Measurements from ENCODE around the gene ZNG1F.
"Not testable (repeated sequence)": the region's sequence is repeated elsewhere in the genome, so short reads cannot be mapped to it uniquely, and the experiment has no call there.

The ZNG1F gene

DNA sequence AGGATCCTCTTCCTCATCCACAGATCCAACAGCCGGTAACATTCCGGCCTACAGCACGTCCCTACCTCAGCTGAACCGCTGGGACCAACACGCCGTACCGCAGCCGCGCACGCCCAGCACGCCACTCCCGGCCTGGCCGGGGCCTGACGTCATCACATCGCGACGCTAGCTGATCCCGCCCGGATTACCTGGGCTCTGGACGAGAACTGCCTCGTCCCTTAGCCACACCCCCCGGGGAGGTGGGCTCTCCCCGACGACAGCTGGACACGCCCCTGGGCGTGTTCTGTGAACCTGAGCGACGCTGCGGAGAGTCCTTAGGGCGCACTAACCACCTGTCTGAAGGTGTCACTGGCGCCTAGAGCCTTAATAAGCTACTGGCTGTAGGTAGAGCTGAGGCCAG, at the start of gene ZNG1F:
TSS of gene ZNG1F (minus strand) at position 101 of the 400 bp plus-strand sequence. CDS start at position 42, 59 bp downstream.
- not testable (repeated sequence) for H3K9me3 ChIP-seq (ENCODE audit: control insufficient read depth, low read length); H3K27me3 ChIP-seq (replicated peaks; ENCODE audit: control insufficient read depth, insufficient read depth, low read length); H3K4me3 ChIP-seq (ENCODE audit: low read length); H3K9ac ChIP-seq (ENCODE audit: low read length); H3K36me3 ChIP-seq (ENCODE audit: control insufficient read depth, insufficient read depth, low read length, severe bottlenecking); DNase-seq (ENCODE audit: low read depth); H3K4me1 ChIP-seq (ENCODE audit: control insufficient read depth, insufficient read depth, low read length)

DNA sequence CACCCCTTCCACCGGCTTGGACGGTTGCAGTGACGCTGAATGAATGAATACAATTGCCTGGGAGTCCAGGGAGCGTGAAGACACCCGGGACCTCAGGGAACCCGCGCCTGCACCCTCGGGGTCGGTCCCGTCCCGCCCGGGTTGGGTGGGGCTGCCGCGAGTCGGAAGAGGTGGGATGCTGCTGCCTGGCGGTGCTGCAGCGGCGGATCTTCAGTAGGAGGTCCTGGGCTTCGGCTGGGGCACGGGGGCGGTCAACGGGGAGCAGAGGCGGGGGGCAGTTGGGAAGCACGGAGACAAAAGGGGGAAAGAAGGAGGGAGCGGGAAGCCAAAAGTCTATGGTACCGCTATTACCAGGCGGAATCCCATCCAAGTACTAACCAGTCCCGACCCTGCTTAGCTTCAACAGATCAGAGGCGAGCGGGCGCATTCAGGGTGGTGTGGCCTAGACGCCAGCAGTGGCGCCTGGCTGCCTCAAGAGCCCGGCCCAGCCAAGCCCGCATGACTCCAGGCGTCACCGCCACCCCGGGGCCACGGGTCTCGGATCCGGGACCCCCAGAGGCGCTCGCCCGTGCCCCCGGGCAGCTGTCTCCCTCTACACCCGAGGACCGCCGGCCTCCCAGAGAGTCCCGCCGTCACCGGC, 48.1 kb upstream of the ZNG1F start:
- H3K9me3 ChIP-seq (ENCODE audit: control insufficient read depth, low read length); H3K4me1 ChIP-seq (ENCODE audit: control insufficient read depth, insufficient read depth, low read length); H3K36me3 ChIP-seq (ENCODE audit: control insufficient read depth, insufficient read depth, low read length, severe bottlenecking); H3K9ac ChIP-seq (ENCODE audit: low read length); H3K27me3 ChIP-seq (replicated peaks; ENCODE audit: control insufficient read depth, insufficient read depth, low read length); H3K4me3 ChIP-seq (ENCODE audit: low read length): not testable (repeated sequence)
- peak; percentile 5 for DNase-seq (ENCODE audit: low read depth)

DNA sequence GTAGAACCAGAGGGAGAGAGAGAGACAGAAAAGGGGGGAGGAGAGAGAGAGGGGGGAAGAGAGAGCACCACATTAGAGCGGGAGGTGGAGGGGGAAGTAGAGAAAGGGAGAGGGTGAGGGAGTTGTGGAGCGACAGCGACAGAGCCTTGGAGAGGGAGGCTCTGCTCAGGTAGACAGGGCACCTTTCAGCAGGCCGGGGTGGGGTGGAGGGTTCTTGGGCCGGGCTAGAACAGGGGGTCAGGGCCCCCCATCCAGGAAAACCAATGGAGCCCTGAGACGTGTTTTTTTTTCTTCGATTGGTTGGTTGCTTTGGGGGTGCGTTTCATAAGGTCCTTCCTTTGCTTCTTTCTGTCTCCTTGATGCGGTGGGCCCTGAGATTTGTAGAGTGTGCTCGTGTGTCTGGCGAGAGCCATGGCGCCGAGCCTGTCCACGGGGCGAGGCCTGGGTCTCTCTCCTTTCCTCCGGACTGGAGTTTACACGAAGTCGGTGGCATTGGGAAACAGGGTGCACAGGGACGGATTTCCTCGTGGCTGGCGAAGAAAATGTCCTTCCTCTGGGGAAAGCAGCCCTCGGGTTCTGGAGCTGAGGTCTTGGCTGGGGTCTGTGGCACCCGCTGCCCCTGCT, 47.5 kb upstream of the ZNG1F start:
- not testable (repeated sequence) for H3K27me3 ChIP-seq (replicated peaks; ENCODE audit: control insufficient read depth, insufficient read depth, low read length); H3K9me3 ChIP-seq (ENCODE audit: control insufficient read depth, low read length); H3K4me3 ChIP-seq (ENCODE audit: low read length); H3K9ac ChIP-seq (ENCODE audit: low read length); H3K4me1 ChIP-seq (ENCODE audit: control insufficient read depth, insufficient read depth, low read length); DNase-seq (ENCODE audit: low read depth); H3K36me3 ChIP-seq (ENCODE audit: control insufficient read depth, insufficient read depth, low read length, severe bottlenecking)

DNA sequence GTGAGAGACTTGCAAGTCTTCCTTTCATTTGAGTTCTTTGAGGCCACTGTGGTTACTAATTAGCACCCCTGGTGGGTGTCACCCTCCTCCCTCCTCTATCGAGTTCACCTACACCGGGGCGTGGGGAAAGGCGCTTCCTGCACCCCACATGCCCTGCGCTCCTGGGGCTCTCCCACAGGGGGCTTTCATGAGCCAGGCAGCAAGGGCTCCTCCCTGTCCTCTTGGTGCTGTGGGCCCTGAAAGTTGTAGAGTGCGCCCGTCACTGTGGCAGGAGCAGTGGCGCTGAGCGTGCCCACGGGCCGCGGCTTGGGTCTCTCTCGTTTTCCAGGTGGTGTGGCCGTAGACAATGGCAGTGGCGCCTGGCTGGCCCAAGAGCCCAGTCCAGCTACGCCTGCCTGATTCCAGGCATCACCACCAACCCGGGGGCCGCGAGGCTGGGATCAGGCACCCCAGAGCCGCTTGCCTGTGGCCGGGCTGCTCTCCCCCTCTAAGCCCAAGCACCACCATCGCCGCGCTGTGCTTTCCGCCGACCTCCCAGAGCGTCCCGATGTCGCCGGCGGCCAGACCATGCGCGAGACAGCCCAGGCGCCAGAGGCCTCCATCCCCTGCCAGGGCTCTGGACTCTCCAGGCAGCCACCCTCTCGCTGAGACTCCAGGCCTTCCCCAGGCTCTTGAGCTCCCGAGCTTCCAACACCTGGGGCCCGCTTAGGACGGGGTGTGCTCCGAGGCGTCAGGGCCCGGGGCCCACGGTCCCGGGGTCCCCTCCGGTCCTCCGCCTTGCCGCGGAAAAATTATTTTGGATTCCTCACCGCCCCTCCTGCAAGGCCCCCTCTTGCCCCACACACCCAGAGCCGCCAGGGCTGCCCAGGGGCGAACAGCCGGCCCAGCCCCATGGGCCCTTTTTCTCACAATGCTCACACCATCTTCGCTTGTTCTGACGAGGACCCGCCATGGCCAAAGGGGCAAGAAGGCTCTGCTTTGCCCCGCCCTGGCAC, 46.0 kb upstream of the ZNG1F start:
- H3K4me3 ChIP-seq (ENCODE audit: low read length); H3K36me3 ChIP-seq (ENCODE audit: control insufficient read depth, insufficient read depth, low read length, severe bottlenecking); H3K9me3 ChIP-seq (ENCODE audit: control insufficient read depth, low read length); H3K9ac ChIP-seq (ENCODE audit: low read length); H3K4me1 ChIP-seq (ENCODE audit: control insufficient read depth, insufficient read depth, low read length); DNase-seq (ENCODE audit: low read depth); H3K27me3 ChIP-seq (replicated peaks; ENCODE audit: control insufficient read depth, insufficient read depth, low read length): not testable (repeated sequence)

DNA sequence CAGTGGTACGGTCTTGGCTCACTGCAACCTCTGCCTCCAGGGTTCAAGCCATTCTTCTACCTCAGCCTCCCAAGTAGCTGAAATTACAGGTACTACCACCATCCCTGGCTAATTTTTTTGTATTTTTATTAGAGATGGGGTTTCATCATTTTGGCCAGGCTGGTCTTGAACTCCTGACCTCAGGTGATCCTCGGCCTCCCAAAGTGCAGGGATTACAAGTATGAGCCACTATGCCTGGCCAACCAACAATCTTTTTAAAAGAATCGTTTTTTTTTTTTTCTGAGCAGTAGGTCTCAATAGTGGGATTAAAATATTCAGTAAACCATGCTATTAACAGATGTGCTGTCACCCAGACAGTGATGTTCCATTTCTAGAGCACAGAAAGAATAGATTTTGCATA, 45.1 kb upstream of the ZNG1F start:
- DNase-seq (ENCODE audit: low read depth); H3K9ac ChIP-seq (ENCODE audit: low read length); H3K27me3 ChIP-seq (replicated peaks; ENCODE audit: control insufficient read depth, insufficient read depth, low read length); H3K4me1 ChIP-seq (ENCODE audit: control insufficient read depth, insufficient read depth, low read length); H3K36me3 ChIP-seq (ENCODE audit: control insufficient read depth, insufficient read depth, low read length, severe bottlenecking); H3K9me3 ChIP-seq (ENCODE audit: control insufficient read depth, low read length); H3K4me3 ChIP-seq (ENCODE audit: low read length): not testable (repeated sequence)

DNA sequence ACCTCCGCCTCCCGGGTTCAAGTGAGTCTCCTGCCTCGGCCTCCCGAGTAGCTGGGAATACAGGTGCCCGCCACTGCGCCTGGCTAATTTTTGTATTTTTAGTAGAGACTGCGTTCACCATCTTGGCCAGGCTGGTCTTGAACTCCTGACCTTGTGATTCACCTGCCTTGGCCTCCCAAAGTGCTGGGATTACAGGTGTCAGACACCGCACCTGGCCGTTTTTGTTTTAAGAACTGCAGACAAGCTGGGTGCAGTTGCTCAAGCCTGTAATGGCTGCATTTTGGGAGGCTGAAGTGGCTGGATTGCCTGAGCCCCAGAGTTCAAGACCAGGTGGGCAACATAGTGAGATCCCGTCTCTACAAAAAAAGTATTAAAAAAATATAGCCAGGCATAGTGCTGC, 43.2 kb upstream of the ZNG1F start:
- not testable (repeated sequence) for H3K4me3 ChIP-seq (ENCODE audit: low read length); H3K27me3 ChIP-seq (replicated peaks; ENCODE audit: control insufficient read depth, insufficient read depth, low read length); H3K9ac ChIP-seq (ENCODE audit: low read length); H3K36me3 ChIP-seq (ENCODE audit: control insufficient read depth, insufficient read depth, low read length, severe bottlenecking); H3K4me1 ChIP-seq (ENCODE audit: control insufficient read depth, insufficient read depth, low read length); DNase-seq (ENCODE audit: low read depth); H3K9me3 ChIP-seq (ENCODE audit: control insufficient read depth, low read length)

DNA sequence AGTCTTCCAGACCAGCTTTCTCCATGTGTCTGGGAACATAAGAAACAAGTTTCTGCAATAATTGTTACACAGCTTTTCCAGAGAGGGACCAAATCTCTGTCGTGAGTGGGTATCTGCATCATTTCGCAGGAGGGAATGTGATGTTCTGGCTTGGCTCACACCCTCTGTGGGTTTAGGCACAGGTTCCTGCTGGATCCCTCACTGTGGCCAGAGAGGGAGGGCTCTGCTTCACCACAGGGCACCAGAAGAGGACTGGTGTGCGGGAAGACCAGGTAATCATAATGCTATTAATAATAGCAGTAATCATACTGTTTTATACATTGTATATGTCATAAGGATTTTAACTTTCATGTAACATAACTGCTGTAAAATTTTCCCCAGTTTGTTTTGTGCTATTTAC, 41.3 kb upstream of the ZNG1F start:
- not testable (repeated sequence) for H3K27me3 ChIP-seq (replicated peaks; ENCODE audit: control insufficient read depth, insufficient read depth, low read length); H3K9ac ChIP-seq (ENCODE audit: low read length); H3K36me3 ChIP-seq (ENCODE audit: control insufficient read depth, insufficient read depth, low read length, severe bottlenecking); H3K4me3 ChIP-seq (ENCODE audit: low read length); H3K9me3 ChIP-seq (ENCODE audit: control insufficient read depth, low read length); H3K4me1 ChIP-seq (ENCODE audit: control insufficient read depth, insufficient read depth, low read length)
- DNase-seq (ENCODE audit: low read depth) = peak; percentile 9

DNA sequence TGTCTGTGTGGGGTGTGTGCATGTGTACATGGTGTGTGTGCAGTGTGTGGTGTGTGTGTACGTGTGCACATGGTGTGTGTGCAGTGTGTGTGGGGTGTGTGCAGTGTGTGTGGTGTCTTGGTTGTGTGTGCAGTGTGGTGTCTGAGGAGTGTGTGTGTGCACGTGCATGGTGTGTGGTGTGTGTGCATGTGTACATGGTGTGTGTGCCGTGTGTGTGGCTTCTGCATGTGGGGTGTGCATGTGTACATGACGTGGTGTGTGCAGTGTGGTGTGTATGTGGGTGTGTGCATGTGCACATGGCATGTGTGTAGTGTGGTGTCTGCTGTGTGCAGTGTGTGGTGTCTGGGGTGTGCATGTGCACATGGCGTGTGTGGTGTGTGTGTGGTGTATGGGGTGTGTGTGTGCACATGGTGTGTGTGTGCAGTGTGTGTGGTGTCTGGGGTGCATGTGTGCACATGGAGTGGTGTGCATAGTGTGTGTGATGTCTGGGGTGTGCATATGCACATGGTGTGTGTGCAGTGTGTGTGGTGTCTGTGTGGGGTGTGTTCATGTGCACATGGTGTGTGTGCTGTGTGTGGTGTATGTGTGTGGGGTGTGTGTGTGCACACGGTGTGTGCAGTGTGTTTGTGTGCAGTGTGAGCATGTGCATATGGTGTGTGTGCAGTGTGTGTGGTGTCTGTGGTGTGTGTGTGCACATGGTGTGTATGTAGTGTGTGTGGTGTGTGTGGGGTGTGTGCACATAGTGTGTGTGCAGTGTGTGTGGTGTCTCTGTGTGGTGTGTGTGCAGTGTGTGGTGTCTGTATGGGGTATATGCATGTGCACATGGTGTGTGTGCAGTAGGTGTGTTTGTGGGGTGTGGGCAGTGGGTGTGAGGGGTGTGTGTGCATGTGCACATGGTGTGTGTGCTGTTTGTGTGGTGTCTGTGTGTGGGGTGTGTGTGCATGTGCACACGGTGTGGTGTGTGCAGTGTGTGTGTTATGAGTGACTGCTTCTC, 40.6 kb upstream of the ZNG1F start:
- no peaks in the 10 kb centered on the region for H3K9me3 ChIP-seq (ENCODE audit: control insufficient read depth, low read length)
- H3K4me1 ChIP-seq (ENCODE audit: control insufficient read depth, insufficient read depth, low read length) = no peaks in the 10 kb centered on the region
- DNase-seq (ENCODE audit: low read depth) = peak; percentile 4
- H3K9ac ChIP-seq (ENCODE audit: low read length) = no peak overlapping the region
- H3K4me3 ChIP-seq (ENCODE audit: low read length) = no peak overlapping the region
- no peaks in the 10 kb centered on the region for H3K36me3 ChIP-seq (ENCODE audit: control insufficient read depth, insufficient read depth, low read length, severe bottlenecking)
- no peaks in the 10 kb centered on the region for H3K27me3 ChIP-seq (replicated peaks; ENCODE audit: control insufficient read depth, insufficient read depth, low read length)

DNA sequence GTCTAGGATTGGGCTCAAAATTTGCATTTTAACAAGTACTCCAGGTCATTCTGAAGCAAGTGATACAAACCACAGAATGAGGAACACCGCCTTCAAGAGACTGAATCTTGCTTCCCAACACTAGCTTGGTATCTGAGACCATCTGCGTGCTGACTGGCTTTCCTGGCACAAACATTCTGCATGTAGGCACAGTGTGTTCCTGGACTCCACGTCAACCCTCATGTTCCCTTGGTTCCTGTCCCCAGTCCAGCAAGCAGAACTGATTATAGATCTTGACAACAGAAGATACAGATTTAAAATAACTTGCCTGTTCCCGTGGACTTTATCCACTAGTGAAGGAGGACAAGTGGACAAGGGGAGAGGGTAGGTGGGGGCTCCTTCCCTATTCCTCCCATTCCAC, 30.7 kb upstream of the ZNG1F start:
- H3K36me3 ChIP-seq (ENCODE audit: control insufficient read depth, insufficient read depth, low read length, severe bottlenecking); DNase-seq (ENCODE audit: low read depth); H3K9ac ChIP-seq (ENCODE audit: low read length); H3K27me3 ChIP-seq (replicated peaks; ENCODE audit: control insufficient read depth, insufficient read depth, low read length); H3K9me3 ChIP-seq (ENCODE audit: control insufficient read depth, low read length); H3K4me3 ChIP-seq (ENCODE audit: low read length); H3K4me1 ChIP-seq (ENCODE audit: control insufficient read depth, insufficient read depth, low read length): not testable (repeated sequence)

DNA sequence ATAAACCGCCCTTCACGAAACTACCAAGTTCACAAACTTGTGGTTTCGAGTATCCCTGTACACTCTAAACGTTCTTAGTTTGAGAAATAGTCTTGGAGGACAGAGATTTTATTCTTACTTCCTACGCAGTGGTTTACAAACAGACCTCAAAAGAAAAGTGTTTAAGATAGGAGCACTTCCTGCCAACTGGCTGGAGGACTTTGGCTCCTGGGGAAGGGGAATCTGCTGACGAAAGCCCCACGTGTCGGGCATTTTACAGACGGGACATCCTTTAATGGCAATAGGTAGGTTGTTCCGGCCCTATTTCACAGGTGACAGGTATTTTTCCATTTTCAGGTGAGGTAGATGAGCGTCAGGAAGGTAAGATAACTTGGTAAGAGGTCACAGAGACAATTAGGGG, 678 bp downstream of the ZNG1F start:
- not testable (repeated sequence) for H3K9ac ChIP-seq (ENCODE audit: low read length); H3K36me3 ChIP-seq (ENCODE audit: control insufficient read depth, insufficient read depth, low read length, severe bottlenecking)

More for the DNA sequence above, 678 bp downstream of the ZNG1F start:
- H3K27me3 ChIP-seq (replicated peaks; ENCODE audit: control insufficient read depth, insufficient read depth, low read length); H3K4me3 ChIP-seq (ENCODE audit: low read length); H3K4me1 ChIP-seq (ENCODE audit: control insufficient read depth, insufficient read depth, low read length); DNase-seq (ENCODE audit: low read depth); H3K9me3 ChIP-seq (ENCODE audit: control insufficient read depth, low read length): not testable (repeated sequence)

All from adipocyte (in vitro differentiated cells).